HCT116 (cell line): ENCODE measurements around the gene AHCTF1. TPM values are rescaled to one million over a fixed set of nuclear protein-coding genes. Genes with fewer than 3 reads are reported as not detected.

Experiments
- ATAC-seq: fragments of 200-7000 bp; cut with Tn5 transposase; 2 replicates; pipeline ENCODE4 v1.9.1; 2020; ENCODE audit warnings: mild to moderate bottlenecking, moderate library complexity
- BruUV-seq: library from RNA; stranded (reverse); fragments of 400-500 nt; replicated peaks from 2 replicates; lab custom pipeline; 2021; lab: Mats Ljungman, UMichigan
- CTCF ChIA-PET: fragments of 300-600 bp; sonication (Branson Sonifier 250); formaldehyde crosslinking; loops from one replicate; lab custom pipeline; 2021; ENCODE audit warnings: antibody characterized with exemption; lab: Charles Lee
- POLR2A ChIA-PET: fragments of 300-600, 350-600 bp; sonication (Branson Sonifier 250); formaldehyde crosslinking; loops from one replicate; lab custom pipeline; 2021; ENCODE audit warnings: antibody characterized with exemption; lab: Charles Lee
- RAD21 ChIA-PET, 2 experiments: fragments of 300-600 bp; sonication (Branson Sonifier 250); formaldehyde crosslinking; loops; one replicate each; lab custom pipeline; 2023; ENCODE audit warnings: low total read pairs in 2 of 2; ENCODE audit not compliant: uncharacterized antibody in 2 of 2, unreplicated experiment in 2 of 2, low non-redundant PET in 1 of 2; lab: Charles Lee
- DNase-seq: peaks from one replicate; pipeline ENCODE4 v3.0.0-alpha.2; 2010; ENCODE audit warnings: low read depth, low spot score
- H2AFZ ChIP-seq: fragments of 200-600 bp; shearing (Covaris generic), sonication (generic); 2 replicates; pipeline ENCODE4 v1.6.1; 2017; ENCODE audit warnings: low read depth, mixed run types, mixed read lengths, antibody characterized with exemption, low read length; ENCODE audit not compliant: poor library complexity, severe bottlenecking
- H3K27ac ChIP-seq: 2 replicates; pipeline ENCODE4 v1.5.1; 2012; ENCODE audit warnings: low read depth, low read length
- H3K27me3 ChIP-seq: fragments of 200-600 bp; sonication (generic); 2 replicates; pipeline ENCODE4 v1.6.1; 2016; ENCODE audit warnings: mixed run types, low read length, mixed read lengths; ENCODE audit not compliant: insufficient read depth
- H3K36me3 ChIP-seq, 2 experiments: fragments of 200-500 bp in 1 of 2; fragments of 200-600 bp in 1 of 2; sonication (Bioruptor generic) in 1 of 2; sonication (generic) in 1 of 2; 2 replicates each; pipeline versions ENCODE4 v1.5.1 to v1.6.1; 2014 to 2016; ENCODE audit warnings: low read length in 2 of 2, inconsistent platforms in 1 of 2, mixed read lengths in 1 of 2, mixed run types in 1 of 2; ENCODE audit not compliant: insufficient read depth in 2 of 2, control insufficient read depth in 1 of 2
- H3K4me1 ChIP-seq, 2 experiments: fragments of 200-600 bp in 1 of 2; sonication (generic) in 1 of 2; 2 replicates each; pipeline versions ENCODE4 v1.5.1 to v1.6.1; 2012 to 2017; ENCODE audit warnings: low read length in 2 of 2, inconsistent platforms in 1 of 2, mild to moderate bottlenecking in 1 of 2, mixed read lengths in 1 of 2, mixed run types in 1 of 2, moderate library complexity in 1 of 2; ENCODE audit not compliant: insufficient read depth in 2 of 2, control insufficient read depth in 1 of 2
- H3K4me2 ChIP-seq: fragments of 200-600 bp; sonication (generic); 2 replicates; pipeline ENCODE4 v1.6.1; 2017; ENCODE audit warnings: mixed run types, low read length, mixed read lengths
- H3K4me3 ChIP-seq, 2 experiments: fragments of 200-600 bp in 1 of 2; sonication (generic) in 1 of 2; replicated peaks in 1 of 2; 2 replicates each; pipeline ENCODE4 v1.5.1; 2011 to 2016; ENCODE audit warnings: low read length in 2 of 2, control low read depth in 1 of 2, low read depth in 1 of 2, mild to moderate bottlenecking in 1 of 2, mixed read lengths in 1 of 2, mixed run types in 1 of 2
- H3K79me2 ChIP-seq: fragments of 200-600 bp; sonication (generic); 2 replicates; pipeline ENCODE4 v1.6.1; 2017; ENCODE audit warnings: mild to moderate bottlenecking, mixed run types, low read length, moderate library complexity, mixed read lengths; ENCODE audit not compliant: insufficient read depth
- H3K9ac ChIP-seq: fragments of 200-600 bp; sonication (generic); 2 replicates; pipeline ENCODE4 v1.6.1; 2016; ENCODE audit warnings: low read length, mixed read lengths
- H3K9me2 ChIP-seq: fragments of 200-600 bp; sonication (generic), shearing (Covaris generic); 2 replicates; pipeline ENCODE4 v1.6.1; 2017; ENCODE audit warnings: mixed run types, mild to moderate bottlenecking, moderate library complexity; ENCODE audit not compliant: insufficient read depth
- H3K9me3 ChIP-seq, 2 experiments: fragments of 200-500 bp in 1 of 2; fragments of 200-600 bp in 1 of 2; sonication (Bioruptor generic) in 1 of 2; sonication (generic) in 1 of 2; 2 replicates each; pipeline ENCODE4 v1.6.1; 2014 to 2017; ENCODE audit warnings: low read length in 2 of 2, mixed read lengths in 2 of 2, inconsistent platforms in 1 of 2, low read depth in 1 of 2, mild to moderate bottlenecking in 1 of 2, mixed run types in 1 of 2, moderate library complexity in 1 of 2; ENCODE audit not compliant: control insufficient read depth in 1 of 2, insufficient read depth in 1 of 2
- H4K20me1 ChIP-seq: fragments of 200-600 bp; sonication (generic), shearing (Covaris generic); 2 replicates; pipeline ENCODE4 v1.6.1; 2017; ENCODE audit warnings: mixed run types, mild to moderate bottlenecking, moderate library complexity; ENCODE audit not compliant: insufficient read depth
- CEBPB ChIP-seq: IDR thresholded peaks from 2 replicates; pipeline ENCODE4 v1.6.1; 2012; ENCODE audit warnings: low read depth
- CTCF ChIP-seq, 3 experiments: fragments of 200-600 bp in 1 of 3; sonication (generic) in 1 of 3; IDR thresholded peaks in 2 of 3; conservative IDR thresholded peaks in 1 of 3; 2 replicates each; pipeline ENCODE4 v1.5.1; 2012 to 2017; ENCODE audit warnings: low read depth in 2 of 3, low read length in 2 of 3, antibody characterized with exemption in 1 of 3, borderline replicate concordance in 1 of 3, control low read depth in 1 of 3, mild to moderate bottlenecking in 1 of 3, mixed read lengths in 1 of 3, mixed run types in 1 of 3, moderate library complexity in 1 of 3; ENCODE audit not compliant: insufficient read depth in 1 of 3
- EGR1 ChIP-seq: IDR thresholded peaks from 2 replicates; pipeline ENCODE4 v1.6.1; 2012; ENCODE audit warnings: low read depth
- EZH2 ChIP-seq: fragments of 200-600 bp; sonication (generic); IDR thresholded peaks from 2 replicates; pipeline ENCODE4 v1.6.1; 2017; ENCODE audit warnings: antibody characterized with exemption, mixed run types
- EZH2phosphoT487 ChIP-seq: fragments of 200-600 bp; IDR thresholded peaks from 2 replicates; pipeline ENCODE4 v1.6.1; 2018; ENCODE audit warnings: antibody characterized with exemption, borderline replicate concordance
- FOSL1 ChIP-seq: IDR thresholded peaks from 2 replicates; pipeline ENCODE4 v1.6.1; 2012; ENCODE audit warnings: low read depth
- JUND ChIP-seq: IDR thresholded peaks from 2 replicates; pipeline ENCODE4 v1.6.1; 2012
- MAX ChIP-seq: IDR thresholded peaks from 2 replicates; pipeline ENCODE4 v1.6.1; 2012
- POLR2A ChIP-seq: IDR thresholded peaks from 2 replicates; pipeline ENCODE4 v1.7.0; 2011; ENCODE audit warnings: borderline replicate concordance; ENCODE audit not compliant: insufficient read depth, insufficient read length; ENCODE audit errors: extremely low read depth
- RAD21 ChIP-seq: IDR thresholded peaks from 2 replicates; pipeline ENCODE4 v1.6.1; 2012; ENCODE audit warnings: low read depth, mild to moderate bottlenecking
- REST ChIP-seq: IDR thresholded peaks from 2 replicates; pipeline ENCODE4 v1.6.1; 2012; ENCODE audit warnings: low read depth
- SIN3A ChIP-seq: IDR thresholded peaks from 2 replicates; pipeline ENCODE4 v1.6.1; 2012; ENCODE audit warnings: low read depth
- SRF ChIP-seq: IDR thresholded peaks from 2 replicates; pipeline ENCODE4 v1.6.1; 2012; ENCODE audit warnings: low read depth
- TCF7L2 ChIP-seq: IDR thresholded peaks from 2 replicates; pipeline ENCODE4 v1.7.0; 2011; ENCODE audit warnings: borderline replicate concordance, inconsistent platforms; ENCODE audit not compliant: insufficient read depth, insufficient read length; ENCODE audit errors: extremely low read depth
- YY1 ChIP-seq: IDR thresholded peaks from 2 replicates; pipeline ENCODE4 v1.6.1; 2011; ENCODE audit warnings: low read length, low read depth, moderate library complexity, mild to moderate bottlenecking; ENCODE audit not compliant: insufficient replicate concordance; ENCODE audit errors: extremely low read depth
- ZFX ChIP-seq: fragments of 450-650 bp; IDR thresholded peaks from 2 replicates; pipeline ENCODE4 v1.6.1; 2017
- intact Hi-C: fragments of 100-400 bp; cut with micrococcal nuclease; formaldehyde crosslinking; loops from 2 replicates; pipeline ENCODE4 v1.10.0; 2022
- total RNA-seq: library from RNA; stranded (reverse); gene quantifications from one replicate; pipeline ENCODE4 v1.2.1, GENCODE V29; 2021; ENCODE audit not compliant: unreplicated experiment

Gene AHCTF1
- total RNA-seq, 1 experiment from 2014 or later, result 56.2 TPM

GRCh38 chr1:246825557-246826175 is 106.1 kb downstream of the AHCTF1 start:
- Histone ChIP-seq H3K27me3 (no peaks in the 10 kb centered on the region), H4K20me1 (no peaks in the 10 kb centered on the region), H3K9me3 (peaks cover 12 to 16% of the 10 kb centered on the region in 2 experiments; a peak in 2 of 4 replicates), H3K4me2 (no peak overlapping the region), H3K4me3 (no peak overlapping the region), H3K27ac (no peak overlapping the region), H3K9ac (no peak overlapping the region), H3K4me1 (no peaks in the 10 kb centered on the region), H2AFZ (no peak overlapping the region), H3K79me2 (no peaks in the 10 kb centered on the region), H3K9me2 (no peaks in the 10 kb centered on the region), H3K36me3 (no peaks in the 10 kb centered on the region)
- intact Hi-C loops, result no loop called here
- POLR2A ChIA-PET, result no interaction called here
- DNase-seq (no peak), ATAC-seq (no peak)
- CTCF ChIA-PET, result no interaction called here
- no peak for TF ChIP-seq REST
- TF ChIP-seq ZFX, result no peak
- TF ChIP-seq POLR2A, result no peak
- no peak for TF ChIP-seq FOSL1
- no peak for TF ChIP-seq SRF
- RAD21 ChIA-PET, result no interaction called here
- BruUV-seq, result no TSS peak

GRCh38 chr1:246824541-246824940 is 107.2 kb downstream of the AHCTF1 start:
- no peak for DNase-seq
- Histone ChIP-seq H3K4me2 (no peak overlapping the region), H2AFZ (no peak overlapping the region), H3K9ac (no peak overlapping the region), H3K36me3 (no peaks in the 10 kb centered on the region), H3K79me2 (no peaks in the 10 kb centered on the region), H3K9me3 (peaks cover 9 to 10% of the 10 kb centered on the region in 2 experiments; a peak in 2 of 4 replicates), H3K27me3 (no peaks in the 10 kb centered on the region), H3K27ac (no peak overlapping the region), H3K4me1 (no peaks in the 10 kb centered on the region), H3K4me3 (no peak overlapping the region), H4K20me1 (no peaks in the 10 kb centered on the region), H3K9me2 (no peaks in the 10 kb centered on the region)
- POLR2A ChIA-PET, result no interaction called here
- intact Hi-C loops, result no loop called here
- RAD21 ChIA-PET, result no interaction called here
- CTCF ChIA-PET, result no interaction called here
- no TSS peak for BruUV-seq
- no peak for ATAC-seq
- TF ChIP-seq SIN3A, result no peak
- TF ChIP-seq TCF7L2, result no peak
- no peak for TF ChIP-seq MAX
- no peak for TF ChIP-seq FOSL1
- TF ChIP-seq ZFX, result no peak
- TF ChIP-seq RAD21, result no peak
- TF ChIP-seq EZH2phosphoT487, result no peak
- TF ChIP-seq CTCF (IDR thresholded peaks at IDR 0.05 in 2 of 3, conservative IDR thresholded peaks at IDR 0.05 in 1 of 3; ENCODE audit: borderline replicate concordance in 1 of 3, insufficient read depth in 1 of 3, low read depth in 2 of 3, low read length in 2 of 3), result no peak
- no peak for TF ChIP-seq EGR1
- TF ChIP-seq SRF, result no peak
- TF ChIP-seq JUND, result no peak
- no peak for TF ChIP-seq EZH2
- TF ChIP-seq CEBPB, result no peak
- TF ChIP-seq YY1, result no peak
- TF ChIP-seq, all 23 proteins: peak for 0
